ENCODE results near the gene TMEM182. TPM values are rescaled to one million over a fixed set of nuclear protein-coding genes. Genes with fewer than 3 reads are reported as not detected.
A peak's percentile ranks its signal among the peaks of the same experiment; 100 is the strongest.

TMEM182 gene
- total RNA-seq, 4 donors from 2014 or later = 1.8 to 2.8 (median 2.1) TPM; not detected in 1

DNA sequence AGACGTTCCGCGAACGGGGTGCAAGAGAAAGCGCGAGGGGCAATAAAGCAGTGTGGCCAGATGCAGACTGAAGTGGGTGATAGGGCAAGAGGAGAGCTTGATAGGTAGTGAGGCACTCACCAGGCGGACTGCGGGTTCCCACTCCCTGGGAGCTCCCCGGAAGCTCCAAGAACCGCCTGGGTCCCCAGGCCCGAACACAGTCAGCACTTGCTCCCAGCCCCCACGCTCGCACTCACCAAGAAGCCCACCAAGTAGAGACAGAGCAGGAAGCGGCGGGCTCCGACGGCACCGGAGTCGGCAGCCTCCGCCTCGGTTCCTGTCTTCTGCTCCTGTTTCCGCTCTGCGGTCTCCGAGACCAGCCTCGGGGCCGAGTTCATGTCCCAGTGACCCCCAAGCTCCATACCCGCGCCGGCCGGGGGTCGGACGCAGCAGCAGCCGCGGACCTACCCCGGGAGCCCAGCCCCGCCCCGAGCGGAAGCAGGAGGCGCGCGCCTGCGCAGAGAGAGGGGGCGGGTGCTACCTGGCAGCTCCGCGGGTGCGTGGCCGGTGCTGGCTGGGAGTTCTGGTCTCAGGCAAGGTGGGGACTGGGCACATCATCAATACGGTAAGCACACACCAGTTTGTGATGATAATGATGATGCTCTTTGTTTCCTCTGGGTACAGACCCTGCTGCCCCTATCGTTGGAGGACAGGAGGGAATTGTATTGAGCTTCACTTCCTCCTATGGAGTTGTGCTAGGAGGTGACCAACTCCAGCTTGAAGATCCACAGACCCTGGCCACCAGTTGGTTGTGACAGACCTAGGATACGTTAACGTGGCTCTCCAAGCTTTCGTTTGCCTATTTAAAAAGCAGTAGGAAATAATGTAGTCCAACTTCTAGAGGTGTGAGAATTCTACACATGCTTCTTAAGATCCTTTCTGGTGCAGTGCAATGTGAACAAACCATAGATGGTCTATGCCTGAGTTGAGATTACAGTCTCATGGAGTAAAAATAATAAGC lies 25.1 kb upstream of the TMEM182 start:
- Histone ChIP-seq H3K4me3 (peak overlapping the region; percentile 56 to 96 (median 81)), H3K4me1 (peaks cover 0 to 19% (median 5%) of the 10 kb centered on the region in 4 donors), H3K27ac (peak overlapping the region; percentile 53 to 87 (median 73)), H3K36me3 (peaks cover 0 to 4% (median 0%) of the 10 kb centered on the region in 3 donors), H3K9me3 (no peaks in the 10 kb centered on the region), H3K27me3 (no peaks in the 10 kb centered on the region)
- WGBS, 2 donors = 1 to 2% methylated on average over 10 to 52 of the region's 52 CpGs
- DNase-seq (ENCODE audit: low spot score in 2 of 2) = peak; percentile 57 to 72
- TF ChIP-seq POLR2A (IDR thresholded peaks at IDR 0.05) = peak in 1 of 2 donors; percentile 49
- peak in 1 of 2 donors; percentile 61 for TF ChIP-seq EP300 (IDR thresholded peaks at IDR 0.05)
- TF ChIP-seq, protein P1, sequence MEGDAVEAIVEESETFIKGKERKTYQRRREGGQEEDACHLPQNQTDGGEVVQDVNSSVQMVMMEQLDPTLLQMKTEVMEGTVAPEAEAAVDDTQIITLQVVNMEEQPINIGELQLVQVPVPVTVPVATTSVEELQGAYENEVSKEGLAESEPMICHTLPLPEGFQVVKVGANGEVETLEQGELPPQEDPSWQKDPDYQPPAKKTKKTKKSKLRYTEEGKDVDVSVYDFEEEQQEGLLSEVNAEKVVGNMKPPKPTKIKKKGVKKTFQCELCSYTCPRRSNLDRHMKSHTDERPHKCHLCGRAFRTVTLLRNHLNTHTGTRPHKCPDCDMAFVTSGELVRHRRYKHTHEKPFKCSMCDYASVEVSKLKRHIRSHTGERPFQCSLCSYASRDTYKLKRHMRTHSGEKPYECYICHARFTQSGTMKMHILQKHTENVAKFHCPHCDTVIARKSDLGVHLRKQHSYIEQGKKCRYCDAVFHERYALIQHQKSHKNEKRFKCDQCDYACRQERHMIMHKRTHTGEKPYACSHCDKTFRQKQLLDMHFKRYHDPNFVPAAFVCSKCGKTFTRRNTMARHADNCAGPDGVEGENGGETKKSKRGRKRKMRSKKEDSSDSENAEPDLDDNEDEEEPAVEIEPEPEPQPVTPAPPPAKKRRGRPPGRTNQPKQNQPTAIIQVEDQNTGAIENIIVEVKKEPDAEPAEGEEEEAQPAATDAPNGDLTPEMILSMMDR (IDR thresholded peaks at IDR 0.05) = peak in 1 of 5 experiments; percentile 6

DNA sequence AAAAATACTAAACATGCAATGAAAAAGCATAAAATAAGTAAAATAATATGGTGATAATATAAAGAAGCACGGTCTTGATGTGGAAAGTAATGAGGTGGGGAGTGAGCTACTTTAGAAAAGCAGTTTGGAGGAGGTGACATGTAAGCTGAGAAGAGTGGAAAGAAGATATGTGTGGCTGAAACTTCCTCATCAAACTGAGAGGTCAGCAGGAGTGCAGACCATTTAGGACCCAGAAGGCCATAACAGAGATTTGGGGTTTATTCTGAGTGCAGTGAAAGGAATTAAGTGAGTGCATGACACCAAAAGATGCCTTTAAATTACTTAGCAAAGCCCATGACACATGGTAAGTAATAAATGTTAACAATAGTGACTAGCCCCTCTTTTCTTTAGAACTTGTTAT lies 24.4 kb upstream of the TMEM182 start:
- no peak overlapping the region for H3K27ac ChIP-seq
- peaks cover 0 to 19% (median 5%) of the 10 kb centered on the region in 4 donors for H3K4me1 ChIP-seq
- DNase-seq (ENCODE audit: low spot score in 2 of 2) = no peak
- no peak for TF ChIP-seq EP300 (IDR thresholded peaks at IDR 0.05)
- no peak for TF ChIP-seq POLR2A (IDR thresholded peaks at IDR 0.05)
- TF ChIP-seq, protein P1 (IDR thresholded peaks at IDR 0.05) = no peak
- H3K9me3 ChIP-seq = no peaks in the 10 kb centered on the region
- H3K4me3 ChIP-seq = peak overlapping the region in 2 of 4 donors; percentile 93 to 96
- H3K36me3 ChIP-seq = no peaks in the 10 kb centered on the region
- WGBS, 2 donors = 75 to 93% methylated on average over 1 of the region's 1 CpG
- no peaks in the 10 kb centered on the region for H3K27me3 ChIP-seq

DNA sequence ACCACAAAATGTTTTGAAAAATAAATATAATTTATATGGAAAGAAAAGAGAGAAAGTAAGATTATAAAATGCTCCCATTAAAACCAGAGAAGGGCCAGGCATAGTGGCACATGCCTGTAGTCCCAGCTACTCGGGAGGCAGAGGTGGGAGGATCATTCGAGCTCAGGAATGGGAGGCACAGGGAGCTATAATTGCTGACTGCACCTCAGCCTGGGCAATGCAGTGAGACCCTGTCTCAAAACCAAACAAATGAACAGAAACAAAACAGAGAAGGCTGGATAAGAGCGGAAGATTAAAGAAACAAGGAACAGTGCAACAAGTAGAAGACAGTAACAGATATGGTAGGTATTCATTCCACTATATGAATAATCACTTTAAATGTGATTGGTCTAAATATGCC lies 18.6 kb upstream of the TMEM182 start:
- Histone ChIP-seq H3K9me3 (no peaks in the 10 kb centered on the region), H3K36me3 (no peaks in the 10 kb centered on the region), H3K4me3 (no peak overlapping the region), H3K4me1 (no peaks in the 10 kb centered on the region), H3K27ac (no peak overlapping the region), H3K27me3 (no peaks in the 10 kb centered on the region)
- TF ChIP-seq POLR2A (IDR thresholded peaks at IDR 0.05) (no peak), EP300 (IDR thresholded peaks at IDR 0.05) (no peak)
- TF ChIP-seq, protein P1 (IDR thresholded peaks at IDR 0.05) = no peak
- DNase-seq (ENCODE audit: low spot score in 2 of 2) = no peak
- WGBS, 2 donors = 93% methylated on average over 3 of the region's 3 CpGs

DNA sequence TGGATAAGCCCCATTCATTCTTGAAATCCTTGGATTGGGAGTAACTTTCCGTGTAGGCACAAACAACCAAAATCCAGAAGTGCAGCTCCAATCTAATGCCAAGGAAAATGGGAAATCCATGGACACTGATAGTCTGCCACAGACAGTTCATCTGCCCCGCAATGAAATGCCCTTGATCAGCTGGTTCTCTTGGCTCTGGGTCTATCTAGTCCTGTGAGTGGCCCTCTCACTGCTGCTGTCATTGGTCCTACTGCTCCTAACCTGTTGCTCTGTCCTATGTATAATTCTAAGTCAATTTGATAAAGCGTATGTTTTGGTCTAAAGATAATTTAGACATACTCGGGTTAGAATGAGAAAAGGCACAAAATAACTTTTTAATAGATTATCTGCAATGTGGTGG lies 13.7 kb upstream of the TMEM182 start:
- H3K36me3 ChIP-seq = no peaks in the 10 kb centered on the region
- 93 to 97% methylated on average over 4 of the region's 4 CpGs for WGBS, 2 donors
- TF ChIP-seq EP300 (IDR thresholded peaks at IDR 0.05) (no peak), POLR2A (IDR thresholded peaks at IDR 0.05) (no peak)
- TF ChIP-seq, protein P1 (IDR thresholded peaks at IDR 0.05) = no peak
- DNase-seq (ENCODE audit: low spot score in 2 of 2) = no peak
- no peaks in the 10 kb centered on the region for H3K9me3 ChIP-seq
- no peaks in the 10 kb centered on the region for H3K4me1 ChIP-seq
- H3K27ac ChIP-seq = no peak overlapping the region
- no peaks in the 10 kb centered on the region for H3K27me3 ChIP-seq
- H3K4me3 ChIP-seq = no peak overlapping the region

DNA sequence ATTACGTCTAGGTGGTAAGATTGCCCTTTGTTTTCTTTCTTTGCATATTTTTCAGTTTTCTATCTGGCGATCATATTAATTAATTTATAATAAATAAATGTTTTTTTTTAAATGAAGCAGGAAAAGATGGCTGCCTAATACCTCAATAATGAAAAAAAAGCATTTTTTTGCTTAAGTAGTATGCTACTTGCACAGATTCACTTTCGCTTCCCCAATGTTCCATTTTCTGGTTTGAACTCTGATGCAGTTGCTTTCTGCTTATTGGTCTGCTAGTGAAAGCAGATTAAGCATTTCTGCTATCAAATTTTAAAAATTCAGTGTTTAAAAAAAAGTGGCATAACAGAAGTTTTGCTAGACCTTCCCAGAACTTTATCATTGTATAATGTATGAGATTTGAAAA lies 11.9 kb upstream of the TMEM182 start:
- DNase-seq (ENCODE audit: low spot score in 2 of 2) = no peak
- WGBS, 2 donors = 84 to 85% methylated on average over 3 of the region's 3 CpGs

More for the DNA sequence above, 11.9 kb upstream of the TMEM182 start:
- Histone ChIP-seq H3K27me3 (no peaks in the 10 kb centered on the region), H3K4me3 (no peak overlapping the region), H3K9me3 (no peaks in the 10 kb centered on the region), H3K27ac (no peak overlapping the region), H3K4me1 (no peaks in the 10 kb centered on the region), H3K36me3 (no peaks in the 10 kb centered on the region)
- TF ChIP-seq EP300 (IDR thresholded peaks at IDR 0.05) = no peak

All from tibial nerve (tissue), 4 donors.